T-helper 17 cell (primary cell): ENCODE data around the gene PFDN4. TPM values are rescaled to one million over a fixed set of nuclear protein-coding genes. Genes with fewer than 3 reads are reported as not detected.

Experiments used
- ATAC-seq: fragments of 150-1000 bp; cut with Tn5 transposase; 2 replicates; pipeline ENCODE4 v1.10.0; 2021; ENCODE audit warnings: mild to moderate bottlenecking, moderate library complexity
- DNase-seq, 3 donors: peaks; one replicate each; pipeline versions ENCODE4 v3.0.0 to v3.0.0-alpha.2; 2020 to 2021
- H3K9me3 ChIP-seq: one replicate; pipeline ENCODE4 v1.7.0; 2013; ENCODE audit warnings: low read length, mild to moderate bottlenecking; ENCODE audit not compliant: control insufficient read depth, poor library complexity, severe bottlenecking
- H3K27ac Mint-ChIP-seq: one replicate; pipeline ENCODE4 v1.8.0; 2022; ENCODE audit warnings: mild to moderate bottlenecking, moderate library complexity, mixed read lengths
- H3K27me3 Mint-ChIP-seq: one replicate; pipeline ENCODE4 v1.8.0; 2022; ENCODE audit warnings: mixed read lengths
- H3K36me3 Mint-ChIP-seq: one replicate; pipeline ENCODE4 v1.8.0; 2022; ENCODE audit warnings: low read depth, mixed read lengths
- H3K4me1 Mint-ChIP-seq: one replicate; pipeline ENCODE4 v1.8.0; 2022; ENCODE audit warnings: mild to moderate bottlenecking, mixed read lengths
- H3K4me3 Mint-ChIP-seq: one replicate; pipeline ENCODE4 v1.8.0; 2022; ENCODE audit warnings: mild to moderate bottlenecking, moderate library complexity, mixed read lengths
- total RNA-seq, 4 donors: library from RNA in 2 of 4; stranded (reverse) in 2 of 4; gene quantifications; one replicate each; pipeline ENCODE4 v1.2.3 and lab custom pipeline; 2022 to 2026

Gene PFDN4
- total RNA-seq, 2 donors from 2014 or later: 16.9 to 21.3 TPM

- H3K9me3 ChIP-seq: no peaks in the 10 kb centered on the region
- Mint-ChIP-seq H3K27me3 (peaks cover 73% of the 10 kb centered on the region), H3K4me3 (no peak overlapping the region), H3K4me1 (peaks cover 2% of the 10 kb centered on the region), H3K36me3 (no peaks in the 10 kb centered on the region), H3K27ac (no peak overlapping the region)
- DNase-seq (no peak), ATAC-seq (peak; percentile 60)
Observed at GRCh38 chr20:54179946-54180345, 27.9 kb upstream of the PFDN4 start.

- no peaks in the 10 kb centered on the region for H3K9me3 ChIP-seq
- ATAC-seq: no peak
- Mint-ChIP-seq H3K4me3 (no peak overlapping the region), H3K36me3 (no peaks in the 10 kb centered on the region), H3K27ac (no peak overlapping the region), H3K27me3 (peaks cover 76% of the 10 kb centered on the region), H3K4me1 (peaks cover 2% of the 10 kb centered on the region)
- DNase-seq: no peak
Observed at GRCh38 chr20:54180931-54181330, 27.0 kb upstream of the PFDN4 start.

GRCh38 chr20:54184071-54184470, 23.8 kb upstream of the PFDN4 start:
- Mint-ChIP-seq H3K27me3 (peaks cover 66% of the 10 kb centered on the region), H3K4me1 (peaks cover 2% of the 10 kb centered on the region), H3K36me3 (no peaks in the 10 kb centered on the region), H3K4me3 (no peak overlapping the region), H3K27ac (no peak overlapping the region)
- no peaks in the 10 kb centered on the region for H3K9me3 ChIP-seq
- ATAC-seq: no peak
- no peak for DNase-seq

GRCh38 chr20:54184904-54185626, 22.8 kb upstream of the PFDN4 start:
- peaks cover 2% of the 10 kb centered on the region for H3K4me1 Mint-ChIP-seq
- no peak for ATAC-seq
- H3K9me3 ChIP-seq: no peaks in the 10 kb centered on the region
- H3K4me3 Mint-ChIP-seq: no peak overlapping the region
- H3K27ac Mint-ChIP-seq: peak overlapping the region; percentile 53
- no peaks in the 10 kb centered on the region for H3K36me3 Mint-ChIP-seq
- no peak for DNase-seq
- peaks cover 66% of the 10 kb centered on the region for H3K27me3 Mint-ChIP-seq

- H3K27me3 Mint-ChIP-seq: peaks cover 59% of the 10 kb centered on the region
- peaks cover 2% of the 10 kb centered on the region for H3K4me1 Mint-ChIP-seq
- ATAC-seq: no peak
- no peak overlapping the region for H3K4me3 Mint-ChIP-seq
- H3K27ac Mint-ChIP-seq: no peak overlapping the region
- no peak for DNase-seq
- H3K9me3 ChIP-seq: no peaks in the 10 kb centered on the region
- H3K36me3 Mint-ChIP-seq: no peaks in the 10 kb centered on the region
Observed at GRCh38 chr20:54188132-54188849, 19.6 kb upstream of the PFDN4 start.

DNA sequence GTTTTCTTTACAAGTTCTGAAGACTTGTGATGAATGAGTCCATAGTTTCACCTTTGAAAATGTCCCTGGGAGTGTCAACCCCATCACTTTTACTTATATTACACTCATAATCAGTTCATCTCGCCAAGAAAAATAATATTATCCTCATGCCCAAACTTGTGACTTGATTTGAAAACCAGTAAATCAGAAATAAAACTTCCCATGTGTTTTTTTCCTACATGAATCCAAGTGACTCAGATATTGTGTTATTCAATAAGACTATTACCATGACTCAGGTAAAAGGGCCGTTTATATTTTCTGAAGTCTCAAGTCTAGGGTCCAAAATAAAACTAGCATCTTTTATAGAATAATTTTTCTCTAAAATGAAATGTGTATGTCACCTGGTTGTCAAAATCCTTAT, 18.3 kb upstream of the PFDN4 start:
- H3K9me3 ChIP-seq: no peaks in the 10 kb centered on the region
- Mint-ChIP-seq H3K27ac (no peak overlapping the region), H3K36me3 (no peaks in the 10 kb centered on the region), H3K4me1 (peaks cover 2% of the 10 kb centered on the region), H3K27me3 (peaks cover 50% of the 10 kb centered on the region), H3K4me3 (no peak overlapping the region)
- DNase-seq (no peak), ATAC-seq (no peak)

DNA sequence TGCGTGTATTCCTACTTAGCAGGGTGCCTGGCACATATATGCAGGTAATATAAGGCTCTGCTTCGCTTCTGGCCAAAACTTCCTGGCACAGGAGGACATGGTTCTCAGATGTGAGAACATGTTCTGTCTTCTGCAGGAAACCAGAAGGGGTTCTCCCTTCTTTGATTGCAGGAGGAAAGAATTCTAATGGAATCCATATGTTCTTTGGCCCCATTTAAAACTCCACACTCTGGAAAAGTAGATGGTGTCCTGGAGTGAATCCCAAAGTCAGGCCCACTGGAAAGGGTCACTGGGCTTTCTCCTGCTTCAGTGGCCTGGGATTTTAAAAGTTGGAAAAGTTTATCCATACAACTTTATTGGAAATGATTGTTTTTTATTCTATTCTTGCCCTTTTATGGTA, 17.7 kb upstream of the PFDN4 start:
- no peak for DNase-seq
- Mint-ChIP-seq H3K4me1 (no peaks in the 10 kb centered on the region), H3K4me3 (no peak overlapping the region), H3K27me3 (peaks cover 45% of the 10 kb centered on the region), H3K27ac (no peak overlapping the region), H3K36me3 (no peaks in the 10 kb centered on the region)
- no peak for ATAC-seq
- H3K9me3 ChIP-seq: no peaks in the 10 kb centered on the region

DNA sequence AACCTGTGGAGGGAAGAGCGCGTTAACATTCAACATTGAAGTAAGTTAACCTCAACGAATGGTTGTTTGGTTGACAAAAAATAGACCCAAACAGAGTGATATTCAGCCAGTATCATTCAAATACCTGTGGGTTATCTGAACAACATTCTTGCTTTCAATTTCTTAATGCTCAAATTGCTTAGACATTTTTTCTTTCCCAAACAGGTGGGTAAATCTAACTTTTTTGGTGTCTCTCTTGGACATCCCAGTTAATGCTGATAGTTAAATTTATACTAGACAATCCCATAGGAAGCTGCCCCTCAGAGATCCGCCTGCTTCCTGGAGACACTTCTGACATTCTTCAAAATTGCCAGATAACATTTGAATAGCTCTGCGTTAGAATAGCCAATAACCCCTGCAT, 14.1 kb upstream of the PFDN4 start:
- no peak for DNase-seq
- ATAC-seq: no peak
- H3K27me3 Mint-ChIP-seq: peaks cover 34% of the 10 kb centered on the region
- H3K4me3 Mint-ChIP-seq: no peak overlapping the region
- no peaks in the 10 kb centered on the region for H3K9me3 ChIP-seq
- no peaks in the 10 kb centered on the region for H3K36me3 Mint-ChIP-seq
- H3K27ac Mint-ChIP-seq: no peak overlapping the region
- H3K4me1 Mint-ChIP-seq: no peaks in the 10 kb centered on the region

- ATAC-seq (no peak), DNase-seq (no peak)
- Mint-ChIP-seq H3K4me3 (no peak overlapping the region), H3K4me1 (peaks cover 2% of the 10 kb centered on the region), H3K27ac (no peak overlapping the region), H3K27me3 (peaks cover 34% of the 10 kb centered on the region), H3K36me3 (no peaks in the 10 kb centered on the region)
- H3K9me3 ChIP-seq: no peaks in the 10 kb centered on the region
Observed at GRCh38 chr20:54194724-54195438, 13.0 kb upstream of the PFDN4 start.

- Mint-ChIP-seq H3K4me3 (no peak overlapping the region), H3K27me3 (peaks cover 34% of the 10 kb centered on the region), H3K4me1 (peaks cover 2% of the 10 kb centered on the region), H3K36me3 (no peaks in the 10 kb centered on the region), H3K27ac (no peak overlapping the region)
- DNase-seq (no peak), ATAC-seq (no peak)
- no peaks in the 10 kb centered on the region for H3K9me3 ChIP-seq
Observed at GRCh38 chr20:54195483-54196472, 12.1 kb upstream of the PFDN4 start.

DNA sequence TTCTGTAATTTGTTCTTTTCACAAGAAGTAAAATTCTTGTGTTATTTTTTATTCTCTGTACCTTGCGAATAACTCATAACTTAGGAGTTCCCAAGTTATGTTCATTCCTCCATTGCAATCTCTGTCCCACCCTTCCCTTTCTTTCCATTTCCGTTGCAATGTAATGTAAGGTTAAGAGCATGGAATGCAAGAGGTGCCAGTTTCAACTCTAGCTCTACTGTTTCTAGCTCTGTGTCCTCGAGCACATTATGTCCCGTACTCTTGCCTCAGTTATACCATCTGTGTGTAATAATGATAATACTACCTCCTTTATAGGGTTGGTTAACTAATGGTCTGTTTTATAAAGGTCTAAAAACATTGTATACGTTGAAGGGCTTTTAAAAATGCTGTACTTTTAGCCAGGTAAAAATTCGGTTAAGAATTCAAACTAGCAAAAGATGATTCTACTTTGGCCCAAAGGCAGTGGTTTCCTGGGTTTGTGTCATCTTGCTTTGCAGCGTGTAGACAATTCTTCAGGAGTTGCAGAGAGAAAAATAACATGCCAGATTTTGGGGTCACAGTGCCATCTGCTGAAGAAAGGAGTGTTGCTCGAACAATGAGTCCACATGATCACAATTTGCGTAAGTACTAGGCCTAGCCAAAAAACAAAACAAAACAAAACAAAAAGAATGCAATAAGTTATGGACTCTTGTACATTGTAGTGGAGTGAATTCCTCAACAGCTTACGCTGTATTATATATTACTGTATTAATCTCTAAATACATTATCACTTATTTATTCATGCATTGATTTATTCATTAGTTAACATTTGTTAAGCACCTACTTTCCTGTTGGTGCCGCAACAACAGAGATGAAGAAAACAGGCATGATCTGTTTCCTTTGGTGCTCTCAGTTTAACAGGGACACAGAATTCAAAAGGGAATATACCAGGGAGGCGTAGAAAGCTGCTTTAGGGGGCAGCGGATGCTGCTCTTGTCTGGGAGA, 10.0 kb upstream of the PFDN4 start:
- H3K4me1 Mint-ChIP-seq: peaks cover 2% of the 10 kb centered on the region
- H3K27ac Mint-ChIP-seq: no peak overlapping the region
- H3K27me3 Mint-ChIP-seq: peaks cover 17% of the 10 kb centered on the region
- ATAC-seq: no peak
- no peak overlapping the region for H3K4me3 Mint-ChIP-seq
- no peaks in the 10 kb centered on the region for H3K36me3 Mint-ChIP-seq
- no peaks in the 10 kb centered on the region for H3K9me3 ChIP-seq
- no peak for DNase-seq

DNA sequence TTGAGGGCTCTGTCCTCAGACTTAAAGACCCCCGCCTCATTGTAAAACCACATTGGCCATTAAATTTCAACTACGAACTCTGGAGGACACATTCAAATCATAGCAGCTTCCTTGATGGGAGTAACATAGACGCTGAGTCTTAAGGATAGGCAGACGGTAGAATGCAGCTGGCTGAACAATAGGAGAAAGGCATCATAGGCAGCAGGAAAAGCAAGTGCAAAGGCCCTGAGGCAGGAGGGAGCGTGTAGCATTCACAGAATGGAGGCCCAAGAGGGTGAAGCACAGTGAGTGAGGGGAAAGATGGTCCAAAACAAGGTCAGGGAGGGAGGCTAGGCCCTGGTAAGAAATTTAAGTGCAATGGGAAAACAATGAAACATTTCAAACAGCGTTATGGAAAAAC, 8.6 kb upstream of the PFDN4 start:
- no peak overlapping the region for H3K4me3 Mint-ChIP-seq
- H3K4me1 Mint-ChIP-seq: peaks cover 2% of the 10 kb centered on the region
- no peaks in the 10 kb centered on the region for H3K36me3 Mint-ChIP-seq
- DNase-seq (no peak), ATAC-seq (no peak)
- H3K9me3 ChIP-seq: no peaks in the 10 kb centered on the region
- H3K27ac Mint-ChIP-seq: no peak overlapping the region
- peaks cover 11% of the 10 kb centered on the region for H3K27me3 Mint-ChIP-seq
